Keratinocyte (primary cell): ENCODE measurements around the gene HEMK1. TPM values are rescaled to one million over a fixed set of nuclear protein-coding genes. Genes with fewer than 3 reads are reported as not detected.

ENCODE experiments used
- DNase-seq: peaks from one replicate; pipeline ENCODE4 v3.0.0-alpha.2; 2011; ENCODE audit warnings: low read depth, missing footprints, low spot score
- FAIRE-seq: peaks from 2 replicates; lab custom pipeline; 2011; peaks lifted over from hg19 to GRCh38; lab: Jason Lieb, UNC
- H2AFZ ChIP-seq: 2 replicates; pipeline ENCODE4 v1.6.0; 2012; ENCODE audit warnings: low read length, control low read depth, inconsistent platforms; ENCODE audit not compliant: control insufficient read depth
- H3K27ac ChIP-seq: 2 replicates; pipeline ENCODE4 v1.5.1; 2011; ENCODE audit warnings: low read length; ENCODE audit not compliant: control insufficient read depth, insufficient read depth
- H3K27me3 ChIP-seq: 3 replicates; pipeline ENCODE4 v1.6.0; 2011; ENCODE audit warnings: low read length; ENCODE audit not compliant: control insufficient read depth, insufficient read depth; ENCODE audit errors: extremely low read depth
- H3K36me3 ChIP-seq, 2 experiments: 2 replicates in 1 of 2; 3 replicates in 1 of 2; pipeline ENCODE4 v1.5.1; 2011; ENCODE audit warnings: low read length in 2 of 2, mild to moderate bottlenecking in 1 of 2; ENCODE audit not compliant: control insufficient read depth in 2 of 2, insufficient read depth in 2 of 2; ENCODE audit errors: extremely low read depth in 1 of 2
- H3K4me1 ChIP-seq: 3 replicates; pipeline ENCODE4 v1.5.1; 2011; ENCODE audit warnings: low read length; ENCODE audit not compliant: control insufficient read depth, insufficient read depth; ENCODE audit errors: extremely low read depth
- H3K4me2 ChIP-seq: 3 replicates; pipeline ENCODE4 v1.6.0; 2011; ENCODE audit warnings: low read depth, low read length; ENCODE audit not compliant: control insufficient read depth, insufficient read depth; ENCODE audit errors: extremely low read depth
- H3K4me3 ChIP-seq, 3 experiments: fragments of 200-600 bp in 1 of 3; sonication (generic) in 1 of 3; 2 replicates in 2 of 3; 3 replicates in 1 of 3; pipeline ENCODE4 v1.5.1; 2011 to 2016; ENCODE audit warnings: low read length in 3 of 3, mild to moderate bottlenecking in 3 of 3, control low read depth in 2 of 3, inconsistent platforms in 1 of 3, low read depth in 1 of 3, mixed read lengths in 1 of 3, mixed run types in 1 of 3, moderate library complexity in 1 of 3; ENCODE audit not compliant: control insufficient read depth in 2 of 3, insufficient read depth in 2 of 3; ENCODE audit errors: extremely low read depth in 1 of 3
- H3K79me2 ChIP-seq: 2 replicates; pipeline ENCODE4 v1.6.0; 2012; ENCODE audit warnings: low read length; ENCODE audit not compliant: control insufficient read depth, insufficient read depth
- H3K9ac ChIP-seq: 3 replicates; pipeline ENCODE4 v1.6.0; 2011; ENCODE audit warnings: low read length; ENCODE audit not compliant: control insufficient read depth, insufficient read depth; ENCODE audit errors: extremely low read depth
- H3K9me1 ChIP-seq: 3 replicates; pipeline ENCODE4 v1.6.0; 2011; ENCODE audit warnings: low read length; ENCODE audit not compliant: control insufficient read depth, insufficient read depth; ENCODE audit errors: extremely low read depth
- H3K9me3 ChIP-seq: 2 replicates; pipeline ENCODE4 v1.5.1; 2012; ENCODE audit warnings: low read depth, low read length; ENCODE audit not compliant: control insufficient read depth
- H4K20me1 ChIP-seq: 3 replicates; pipeline ENCODE4 v1.6.0; 2011; ENCODE audit warnings: low read length; ENCODE audit not compliant: control insufficient read depth, insufficient read depth; ENCODE audit errors: extremely low read depth
- CTCF ChIP-seq, 3 experiments: IDR thresholded peaks in 1 of 3; conservative IDR thresholded peaks in 1 of 3; optimal IDR thresholded peaks in 1 of 3; 2 replicates in 2 of 3; 3 replicates in 1 of 3; pipeline versions ENCODE3 to v1.5.1; 2011; ENCODE audit warnings: low read length in 3 of 3, mild to moderate bottlenecking in 3 of 3, moderate library complexity in 2 of 3, control low read depth in 1 of 3, inconsistent platforms in 1 of 3; ENCODE audit not compliant: insufficient read depth in 2 of 3; ENCODE audit errors: extremely low read depth in 1 of 3
- EZH2 ChIP-seq: IDR thresholded peaks from one replicate; pipeline ENCODE4 v1.6.1; 2012; ENCODE audit warnings: inconsistent platforms, mild to moderate bottlenecking, low read length, moderate library complexity
- dilution Hi-C: fragments of 300-500 bp; cut with MboI; formaldehyde crosslinking; loops from one replicate; pipeline ENCODE4 v1.7.0; 2020; ENCODE audit warnings: low sequenced_read_pairs; ENCODE audit not compliant: extremely low pct_ligation_motif_present
- polyA plus RNA-seq, 5 experiments: library from polyadenylated mRNA; depleted of rRNA in 3 of 5; stranded (reverse) in 3 of 5; stranded (forward) in 1 of 5; unstranded in 1 of 5; fragments of >200 nt; gene quantifications; 1 replicate in 1 of 5; 2 replicates in 3 of 5; 3 replicates in 1 of 5; pipeline versions ENCODE4 v1.2.1 to v1.2.3, GENCODE V29; 2011 to 2012; ENCODE audit warnings: missing spikeins in 2 of 5, low read depth in 1 of 5, low replicate concordance in 1 of 5

The HEMK1 gene
- polyA plus RNA-seq, 1 donor (not counting 4 experiments of a cell fraction or from before 2014, with no cell fraction given): 13.0 TPM

- H3K9me3 ChIP-seq: no peaks in the 10 kb centered on the region
- H3K9ac ChIP-seq: no peak overlapping the region
- TF ChIP-seq CTCF (optimal IDR thresholded peaks at IDR 0.05 in 1 of 3, IDR thresholded peaks at IDR 0.05 in 1 of 3, conservative IDR thresholded peaks at IDR 0.05 in 1 of 3; ENCODE audit: extremely low read depth in 1 of 3, insufficient read depth in 2 of 3, low read length in 3 of 3): no peak
- no peak for TF ChIP-seq EZH2
- FAIRE-seq (no peak), DNase-seq (no peak)
- no peaks in the 10 kb centered on the region for H3K79me2 ChIP-seq
- peaks cover 38% of the 10 kb centered on the region for H3K27me3 ChIP-seq
- H3K4me2 ChIP-seq: no peak overlapping the region
- no peak overlapping the region for H3K27ac ChIP-seq
- H3K4me3 ChIP-seq: no peak overlapping the region
- H3K9me1 ChIP-seq: no peaks in the 10 kb centered on the region
- no peaks in the 10 kb centered on the region for H4K20me1 ChIP-seq
- H3K36me3 ChIP-seq: no peaks in the 10 kb centered on the region
- peaks cover 12% of the 10 kb centered on the region for H3K4me1 ChIP-seq
- dilution Hi-C loops: no loop called here
- H2AFZ ChIP-seq: no peak overlapping the region
Observed at GRCh38 chr3:50537421-50538129, 31.7 kb upstream of the HEMK1 start.

- dilution Hi-C loops: no loop called here
- Histone ChIP-seq H3K4me3 (no peak overlapping the region), H3K4me1 (peaks cover 12% of the 10 kb centered on the region), H3K27ac (no peak overlapping the region), H3K27me3 (peaks cover 40% of the 10 kb centered on the region), H3K36me3 (no peaks in the 10 kb centered on the region), H4K20me1 (no peaks in the 10 kb centered on the region), H3K4me2 (peak overlapping the region; percentile 50), H3K9me3 (no peaks in the 10 kb centered on the region), H3K9me1 (no peaks in the 10 kb centered on the region), H3K79me2 (no peaks in the 10 kb centered on the region), H3K9ac (peak overlapping the region; percentile 23), H2AFZ (peak overlapping the region; percentile 7)
- TF ChIP-seq CTCF (optimal IDR thresholded peaks at IDR 0.05 in 1 of 3, IDR thresholded peaks at IDR 0.05 in 1 of 3, conservative IDR thresholded peaks at IDR 0.05 in 1 of 3; ENCODE audit: extremely low read depth in 1 of 3, insufficient read depth in 2 of 3, low read length in 3 of 3) (no peak), EZH2 (no peak)
- FAIRE-seq: peak; percentile 91
- no peak for DNase-seq
Observed at GRCh38 chr3:50539356-50540286, 29.7 kb upstream of the HEMK1 start.
